Activated B cell treated with CpG ODN at 0.5 μM for 24 hours (primary cell): Measurements from ENCODE around the gene AMPD3. TPM values are rescaled to one million over a fixed set of nuclear protein-coding genes. Genes with fewer than 3 reads are reported as not detected.

Experiments
- ATAC-seq: fragments of 200-7000 bp; cut with Tn5 transposase; one replicate; pipeline ENCODE4 v1.10.0; 2021; ENCODE audit warnings: low read depth, mild to moderate bottlenecking, moderate library complexity
- CTCF ChIA-PET: fragments of 350-600 bp; sonication (Branson Sonifier 250); formaldehyde crosslinking; loops from one replicate; lab custom pipeline; 2021; ENCODE audit warnings: antibody characterized with exemption; lab: Charles Lee
- POLR2A ChIA-PET: fragments of 350-600 bp; sonication (Branson Sonifier 250); formaldehyde crosslinking; loops from one replicate; lab custom pipeline; 2021; ENCODE audit warnings: antibody characterized with exemption; lab: Charles Lee
- DNase-seq: peaks from one replicate; pipeline ENCODE4 v3.0.0; 2022
- H3K27ac Mint-ChIP-seq: one replicate; pipeline ENCODE4 v1.8.0; 2020; ENCODE audit warnings: mixed read lengths
- H3K27me3 Mint-ChIP-seq: one replicate; pipeline ENCODE4 v1.8.0; 2021; ENCODE audit warnings: mixed read lengths
- H3K36me3 Mint-ChIP-seq: one replicate; pipeline ENCODE4 v1.8.0; 2021; ENCODE audit warnings: low read depth, mixed read lengths
- H3K4me1 Mint-ChIP-seq: one replicate; pipeline ENCODE4 v1.8.0; 2021; ENCODE audit warnings: mixed read lengths
- H3K4me3 Mint-ChIP-seq: one replicate; pipeline ENCODE4 v1.8.0; 2020; ENCODE audit warnings: mild to moderate bottlenecking, mixed read lengths
- H3K9me3 Mint-ChIP-seq: one replicate; pipeline ENCODE4 v1.8.0; 2020; ENCODE audit warnings: mixed read lengths
- CTCF ChIP-seq: fragments of 200-600 bp; IDR thresholded peaks from one replicate; pipeline ENCODE4 v1.8.0; 2022; ENCODE audit warnings: antibody characterized with exemption, mild to moderate bottlenecking
- intact Hi-C: fragments of 100-400 bp; cut with micrococcal nuclease; formaldehyde crosslinking; loops from one replicate; pipeline ENCODE4 v1.15.1; 2024
- total RNA-seq: library from RNA; stranded (reverse); gene quantifications from 2 replicates; pipeline ENCODE4 v1.2.3, GENCODE V29; 2022

The AMPD3 gene
- total RNA-seq, 1 donor from 2014 or later: 116 TPM

- H3K4me1 Mint-ChIP-seq: peaks cover 47% of the 10 kb centered on the region
- ChIA-PET POLR2A (interaction anchor here (0.5 to 6.1 kb wide), 5 partner anchors 8 to 45 kb away, joined by 3 to 159 read pairs (median 5); partner anchors contain the start of gene AMPD3), CTCF (interaction anchor here (1.0 to 2.1 kb wide), 4 partner anchors 8 to 97 kb away, joined by 4 to 10 read pairs (median 6); partner anchors contain the start of gene RNF141)
- no peaks in the 10 kb centered on the region for H3K36me3 Mint-ChIP-seq
- H3K27me3 Mint-ChIP-seq: no peaks in the 10 kb centered on the region
- no peak for TF ChIP-seq CTCF
- intact Hi-C loops: no loop called here
- H3K4me3 Mint-ChIP-seq: no peak overlapping the region
- no peak for ATAC-seq
- no peaks in the 10 kb centered on the region for H3K9me3 Mint-ChIP-seq
- H3K27ac Mint-ChIP-seq: no peak overlapping the region
- no peak for DNase-seq
Observed at GRCh38 chr11:10443721-10444235, 11.3 kb upstream of the AMPD3 start.

GRCh38 chr11:10444725-10445315 lies 10.2 kb upstream of the AMPD3 start:
- Mint-ChIP-seq H3K27me3 (no peaks in the 10 kb centered on the region), H3K4me3 (no peak overlapping the region), H3K4me1 (peaks cover 53% of the 10 kb centered on the region), H3K9me3 (no peaks in the 10 kb centered on the region), H3K27ac (peak overlapping the region; percentile 24), H3K36me3 (no peaks in the 10 kb centered on the region)
- no peak for TF ChIP-seq CTCF
- CTCF ChIA-PET: interaction anchor here (1.4 kb wide), 1 partner anchor 10 kb away, joined by 5 read pairs; the partner anchor contains the start of gene AMPD3
- ATAC-seq (no peak), DNase-seq (no peak)
- POLR2A ChIA-PET: interaction anchor here (1.0 to 3.3 kb wide), 3 partner anchors 11 to 58 kb away, joined by 3 to 31 read pairs (median 4); partner anchors contain the start of gene AMPD3
- intact Hi-C loops: no loop called here

- Mint-ChIP-seq H3K9me3 (no peaks in the 10 kb centered on the region), H3K4me1 (peaks cover 53% of the 10 kb centered on the region), H3K4me3 (no peak overlapping the region), H3K27ac (no peak overlapping the region), H3K36me3 (peaks cover 5% of the 10 kb centered on the region), H3K27me3 (no peaks in the 10 kb centered on the region)
- POLR2A ChIA-PET: interaction anchor here (3.3 kb wide), 1 partner anchor 8 kb away, joined by 31 read pairs; the partner anchor contains the start of gene AMPD3
- DNase-seq: no peak
- CTCF ChIA-PET: no interaction called here
- TF ChIP-seq CTCF: no peak
- intact Hi-C loops: no loop called here
- ATAC-seq: no peak
Observed at GRCh38 chr11:10447445-10447844, 7.6 kb upstream of the AMPD3 start.

- no peak for TF ChIP-seq CTCF
- H3K27me3 Mint-ChIP-seq: no peaks in the 10 kb centered on the region
- peaks cover 5% of the 10 kb centered on the region for H3K36me3 Mint-ChIP-seq
- CTCF ChIA-PET: interaction anchor here (0.7 to 1.6 kb wide), 6 partner anchors 8 to 172 kb away, joined by 3 to 15 read pairs (median 4); no protein-coding TSS in a partner anchor
- peak overlapping the region; percentile 94 for H3K27ac Mint-ChIP-seq
- DNase-seq (peak; percentile 64), ATAC-seq (peak; percentile 40)
- H3K4me3 Mint-ChIP-seq: peak overlapping the region; percentile 90
- peaks cover 60% of the 10 kb centered on the region for H3K4me1 Mint-ChIP-seq
- no peaks in the 10 kb centered on the region for H3K9me3 Mint-ChIP-seq
- POLR2A ChIA-PET: interaction anchor here (0.6 to 11.5 kb wide), 12 partner anchors 10 to 1391 kb away, joined by 3 to 219 read pairs (median 8); partner anchors contain the start of genes RNF141 and USP47
- intact Hi-C loops: loop anchor here (1.0 to 10.0 kb wide), 10 partner anchors 8 to 1766 kb away; partner anchors contain the start of genes RPL27A, SWAP70, TMEM41B and TRIM66
Observed at GRCh38 chr11:10450462-10451425, 4.3 kb upstream of the AMPD3 start.
